ELF-1 (cell line): Measurements from ENCODE around the gene NPHS1.
A peak's percentile ranks its signal among the peaks of the same experiment; 100 is the strongest.
"Not testable (repeated sequence)": the region's sequence is repeated elsewhere in the genome, so short reads cannot be mapped to it uniquely, and the experiment has no call there.

ENCODE experiments used
- DNase-seq: peaks from one replicate; pipeline ENCODE4 v3.0.0-alpha.2; 2016; ENCODE audit warnings: low read depth, low spot score

NPHS1 gene

DNA sequence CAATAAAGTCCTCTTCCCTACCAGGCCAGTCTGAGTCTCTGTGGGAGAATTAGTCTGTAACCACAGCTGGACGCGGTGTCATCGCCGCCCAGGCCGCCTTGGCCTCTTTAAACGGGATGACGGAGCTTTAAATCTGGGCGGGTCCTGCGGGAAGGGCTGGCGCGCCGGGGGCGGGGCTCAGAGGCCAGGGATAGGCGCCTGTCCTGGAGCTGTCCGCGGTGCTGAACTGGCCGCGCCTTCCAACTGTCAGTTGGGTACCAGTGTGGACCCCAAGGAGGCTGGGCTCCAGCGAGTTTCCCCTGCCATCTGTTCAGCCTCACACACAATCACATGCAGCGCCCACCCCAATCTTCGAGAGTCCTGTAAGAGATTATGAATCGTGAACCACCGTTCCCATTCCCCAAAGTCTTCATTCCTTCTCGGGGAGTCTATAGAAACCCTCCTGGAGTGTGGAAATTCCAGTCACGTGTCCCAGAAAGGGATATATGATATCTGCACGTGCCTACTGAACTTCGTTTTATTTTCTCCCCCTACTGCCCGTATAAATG is 27.5 kb upstream of the NPHS1 start:
- DNase-seq: peak; percentile 95

- no peak for DNase-seq
Measured at GRCh38 chr19:35879068-35879467, 26.8 kb upstream of the NPHS1 start.

DNA sequence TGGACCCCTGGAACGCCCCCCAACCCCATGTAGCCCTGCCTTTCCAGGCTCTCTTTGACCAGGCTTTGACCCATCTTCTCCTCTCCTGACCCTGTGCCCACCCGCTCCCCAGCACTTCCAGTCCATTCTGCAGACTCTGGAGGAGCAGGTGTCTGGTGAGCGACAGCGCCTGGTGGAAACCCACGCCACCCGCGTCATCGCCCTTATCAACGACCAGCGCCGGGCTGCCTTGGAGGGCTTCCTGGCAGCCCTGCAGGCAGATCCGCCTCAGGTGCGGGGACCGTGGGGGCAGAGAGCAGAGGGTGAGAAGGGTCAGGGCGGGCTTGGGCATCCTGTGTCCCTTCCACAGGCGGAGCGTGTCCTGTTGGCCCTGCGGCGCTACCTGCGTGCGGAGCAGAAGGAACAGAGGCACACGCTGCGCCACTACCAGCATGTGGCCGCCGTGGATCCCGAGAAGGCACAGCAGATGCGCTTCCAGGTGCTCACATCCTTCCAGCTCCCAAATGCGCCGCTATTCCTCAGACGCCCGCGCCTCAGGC is 22.2 kb upstream of the NPHS1 start:
- no peak for DNase-seq

GRCh38 chr19:35872180-35872579 is 19.9 kb upstream of the NPHS1 start:
- no peak for DNase-seq

DNA sequence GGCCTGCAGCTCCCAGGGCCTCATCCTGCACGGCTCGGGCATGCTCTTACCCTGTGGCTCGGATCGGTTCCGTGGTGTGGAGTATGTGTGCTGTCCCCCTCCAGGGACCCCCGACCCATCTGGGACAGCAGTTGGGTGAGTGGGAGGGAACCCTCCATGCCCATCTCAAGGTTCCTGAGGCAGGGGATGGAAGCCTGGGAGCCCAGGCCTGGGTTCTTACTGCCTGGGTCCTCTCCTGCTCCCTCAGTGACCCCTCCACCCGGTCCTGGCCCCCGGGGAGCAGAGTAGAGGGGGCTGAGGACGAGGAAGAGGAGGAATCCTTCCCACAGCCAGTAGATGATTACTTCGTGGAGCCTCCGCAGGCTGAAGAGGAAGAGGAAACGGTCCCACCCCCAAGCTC is 19.3 kb upstream of the NPHS1 start:
- no peak for DNase-seq

DNA sequence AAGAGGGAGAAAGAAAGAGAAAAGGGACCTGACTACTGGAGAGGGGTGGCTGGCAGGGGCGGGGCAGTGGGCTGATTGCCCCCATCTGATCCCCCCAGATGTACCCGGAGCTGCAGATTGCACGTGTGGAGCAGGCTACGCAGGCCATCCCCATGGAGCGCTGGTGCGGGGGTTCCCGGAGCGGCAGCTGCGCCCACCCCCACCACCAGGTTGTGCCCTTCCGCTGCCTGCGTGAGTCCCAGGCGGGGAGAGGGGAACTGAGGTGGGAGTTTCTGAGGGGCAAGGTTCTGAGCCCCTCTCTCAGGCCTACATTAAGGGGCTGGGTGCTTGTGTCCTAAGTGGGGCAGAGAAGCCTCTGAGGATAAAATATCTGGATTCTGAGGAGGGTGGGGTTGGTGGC is 18.5 kb upstream of the NPHS1 start:
- DNase-seq: no peak

DNA sequence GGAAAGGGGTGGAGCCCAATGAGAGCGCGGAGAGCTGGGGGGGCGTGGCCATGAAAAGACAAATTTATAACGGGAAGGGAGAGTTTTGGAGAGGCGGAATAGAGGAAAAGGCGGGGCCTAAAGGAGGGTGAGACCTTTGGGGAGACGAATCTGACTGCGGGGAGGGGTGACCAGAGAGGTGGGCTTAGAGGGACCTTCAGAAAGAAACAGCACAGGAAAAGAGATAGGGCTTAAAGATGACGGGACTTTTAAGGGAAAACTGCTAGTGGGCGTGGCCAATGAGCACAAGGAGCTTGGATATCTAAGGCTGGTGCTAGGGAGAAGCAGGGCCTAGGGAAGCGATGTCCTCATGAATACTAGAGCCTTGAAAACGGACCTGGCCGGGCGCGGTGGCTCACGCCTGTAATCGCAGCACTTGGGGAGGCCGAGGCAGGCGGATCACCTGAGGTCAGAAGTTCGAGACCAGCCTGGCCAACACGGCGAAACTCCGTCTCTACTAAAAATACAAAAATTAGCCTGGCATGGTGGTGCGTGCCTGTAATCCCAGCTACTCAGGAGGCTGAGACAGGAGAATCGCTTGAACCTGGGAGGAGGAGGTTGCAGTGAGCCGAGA is 17.9 kb upstream of the NPHS1 start:
- not testable (repeated sequence) for DNase-seq

DNA sequence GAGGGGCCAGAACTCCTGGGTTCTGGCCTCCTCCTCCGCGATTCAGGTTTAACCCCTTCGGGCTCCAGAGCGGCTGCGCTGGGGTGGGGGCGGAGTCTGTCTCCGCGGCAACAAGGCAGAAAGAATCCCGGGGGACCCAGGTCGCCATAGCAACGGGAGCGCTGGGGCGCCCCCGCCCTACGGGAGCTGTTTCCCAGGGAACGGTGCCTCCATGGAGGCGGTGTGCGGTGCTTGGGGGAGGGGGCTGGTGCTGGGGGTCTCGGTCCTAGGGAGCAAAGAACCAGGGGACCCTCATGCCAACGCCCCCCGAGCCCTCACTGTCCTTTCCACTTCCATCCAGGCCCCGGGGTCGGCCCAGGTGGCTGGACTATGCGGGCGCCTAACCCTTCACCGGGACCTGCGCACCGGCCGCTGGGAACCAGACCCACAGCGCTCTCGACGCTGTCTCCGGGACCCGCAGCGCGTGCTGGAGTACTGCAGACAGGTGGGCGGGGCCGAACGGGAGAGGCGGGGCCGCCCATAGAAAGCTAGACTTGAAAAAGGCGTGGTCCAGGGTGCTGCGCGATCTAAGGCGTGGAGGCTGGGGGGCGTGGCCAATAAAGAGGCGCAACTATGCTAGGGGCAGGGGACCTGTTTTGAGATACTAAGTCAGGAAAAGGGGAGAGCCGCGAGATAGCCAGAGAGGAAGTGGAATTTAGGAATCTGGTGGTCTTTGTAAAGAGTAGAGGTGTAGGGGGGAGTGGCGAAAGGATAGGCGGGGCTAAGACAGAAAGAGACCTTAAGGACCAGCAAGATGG is 17.2 kb upstream of the NPHS1 start:
- DNase-seq: peak; percentile 98

GRCh38 chr19:35868823-35869326 is 16.6 kb upstream of the NPHS1 start:
- no peak for DNase-seq

GRCh38 chr19:35868172-35868822 is 16.0 kb upstream of the NPHS1 start, which contains the start of gene APLP1:
Gene APLP1 (plus strand): TSS chr19:35868574. CDS start chr19:35868637, 63 bp downstream.
- peak; percentile 37 for DNase-seq

DNA sequence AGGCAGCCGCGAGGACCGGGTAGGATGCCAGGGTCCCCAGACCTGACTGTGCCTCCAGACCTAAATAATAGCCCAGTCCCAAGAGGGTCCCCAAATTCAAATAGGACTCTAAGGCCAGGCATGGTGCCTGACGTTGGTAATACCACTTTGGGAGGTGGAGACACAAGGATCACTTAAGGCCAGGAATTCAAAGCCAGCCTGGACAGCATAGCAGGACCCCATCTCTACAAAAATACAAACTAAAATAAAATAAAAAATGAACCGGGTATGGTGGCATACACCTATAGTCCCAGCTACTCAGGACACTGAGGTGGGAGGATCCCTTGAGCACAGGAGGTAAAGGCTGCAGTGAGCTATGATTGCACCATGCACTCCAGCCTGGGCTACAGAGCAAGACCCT is 10.7 kb upstream of the NPHS1 start:
- no peak for DNase-seq

GRCh38 chr19:35862528-35862927 is 10.2 kb upstream of the NPHS1 start:
- DNase-seq: peak; percentile 45

- peak; percentile 32 for DNase-seq
Measured at GRCh38 chr19:35861640-35862160, 9.4 kb upstream of the NPHS1 start.

DNA sequence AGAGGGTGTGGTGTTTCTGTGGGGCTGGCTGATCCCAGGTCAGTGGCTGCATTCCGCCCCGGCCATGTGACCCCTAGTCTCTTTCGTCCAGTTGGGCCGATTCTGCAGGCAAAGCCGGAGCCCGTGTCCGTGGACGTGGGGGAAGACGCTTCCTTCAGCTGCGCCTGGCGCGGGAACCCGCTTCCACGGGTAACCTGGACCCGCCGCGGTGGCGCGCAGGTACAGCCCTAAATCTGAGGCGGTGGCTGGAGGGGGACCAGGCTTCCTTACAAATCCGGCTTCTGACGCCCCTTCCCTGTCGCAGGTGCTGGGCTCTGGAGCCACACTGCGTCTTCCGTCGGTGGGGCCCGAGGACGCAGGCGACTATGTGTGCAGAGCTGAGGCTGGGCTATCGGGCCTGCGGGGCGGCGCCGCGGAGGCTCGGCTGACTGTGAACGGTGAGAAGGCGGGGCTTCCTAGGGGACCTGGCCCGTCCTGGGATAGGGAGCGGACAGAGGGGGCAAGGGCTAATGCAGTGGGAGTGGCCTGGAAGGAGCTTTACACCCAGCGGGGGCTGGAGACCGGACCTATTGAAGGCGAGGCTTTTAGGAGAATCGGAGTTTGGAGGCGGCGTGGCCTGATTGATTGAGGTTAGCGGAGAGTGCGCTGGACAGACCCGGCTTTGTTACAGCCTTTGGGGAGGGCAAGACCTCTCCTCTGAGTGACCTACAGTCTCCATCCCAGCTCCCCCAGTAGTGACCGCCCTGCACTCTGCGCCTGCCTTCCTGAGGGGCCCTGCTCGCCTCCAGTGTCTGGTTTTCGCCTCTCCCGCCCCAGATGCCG is 8.7 kb upstream of the NPHS1 start:
- peak; percentile 96 for DNase-seq

DNA sequence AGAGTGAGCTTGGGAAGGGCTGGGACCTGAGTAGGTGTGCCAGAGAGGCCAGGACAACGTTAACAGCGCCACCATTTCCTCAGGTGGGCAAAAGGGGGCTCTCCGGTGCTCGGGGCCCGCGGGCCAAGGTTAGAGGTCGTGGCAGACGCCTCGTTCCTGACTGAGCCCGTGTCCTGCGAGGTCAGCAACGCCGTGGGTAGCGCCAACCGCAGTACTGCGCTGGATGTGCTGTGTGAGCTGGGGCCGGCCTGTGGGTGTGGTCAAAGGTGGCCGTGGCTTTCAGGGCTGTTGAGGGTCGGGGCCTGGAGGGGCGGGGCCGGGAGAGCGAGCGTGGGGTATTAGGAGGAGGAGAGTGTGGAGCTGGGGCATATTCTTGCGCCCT is 8.1 kb upstream of the NPHS1 start:
- DNase-seq: no peak

DNA sequence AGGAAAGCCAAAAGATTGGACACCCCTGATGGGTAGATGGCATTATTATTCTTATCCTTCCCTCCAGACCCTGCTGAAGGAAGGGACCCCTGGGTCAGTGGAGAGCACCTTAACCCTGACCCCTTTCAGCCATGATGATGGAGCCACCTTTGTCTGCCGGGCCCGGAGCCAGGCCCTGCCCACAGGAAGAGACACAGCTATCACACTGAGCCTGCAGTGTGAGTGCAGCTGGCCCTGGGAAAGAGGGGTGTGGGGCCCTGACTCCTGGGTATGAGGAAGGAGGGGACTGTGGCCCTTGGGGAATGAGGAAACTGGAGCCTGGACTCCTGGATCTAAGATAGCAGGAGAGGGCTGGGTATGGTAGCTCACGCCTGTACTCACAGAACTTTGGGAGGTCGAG is 7.1 kb upstream of the NPHS1 start:
- no peak for DNase-seq

- DNase-seq: no peak
Measured at GRCh38 chr19:35858311-35858710, 6.0 kb upstream of the NPHS1 start.

DNA sequence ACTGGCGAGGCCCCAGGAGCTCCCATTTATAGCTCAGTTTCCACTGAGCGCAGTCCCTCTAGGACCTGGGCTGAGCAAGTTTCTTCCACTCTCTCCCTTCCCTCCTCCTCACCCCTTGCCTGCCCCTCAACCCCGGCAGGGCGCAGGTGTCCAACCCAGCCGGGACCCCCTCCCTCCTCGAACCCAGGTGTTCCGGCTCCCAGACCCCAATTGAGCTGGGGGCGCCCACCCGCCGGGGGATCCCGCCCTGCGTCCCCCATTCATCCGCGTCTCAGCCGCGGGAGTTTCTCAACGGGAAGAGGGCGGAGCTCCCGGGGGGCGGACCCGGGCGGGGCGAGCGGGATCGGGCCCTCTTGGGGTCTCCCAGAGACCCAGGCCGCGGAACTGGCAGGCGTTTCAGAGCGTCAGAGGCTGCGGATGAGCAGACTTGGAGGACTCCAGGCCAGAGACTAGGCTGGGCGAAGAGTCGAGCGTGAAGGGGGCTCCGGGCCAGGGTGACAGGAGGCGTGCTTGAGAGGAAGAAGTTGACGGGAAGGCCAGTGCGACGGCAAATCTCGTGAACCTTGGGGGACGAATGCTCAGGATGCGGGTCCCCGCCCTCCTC is 4.3 kb upstream of the NPHS1 start, which contains the start of gene KIRREL2:
Gene KIRREL2, plus strand, starts transcription at position 366 of the 604 bp plus-strand sequence. Its CDS starts 209 bp downstream, at position 575.
- no peak for DNase-seq

- no peak for DNase-seq
Measured at GRCh38 chr19:35853038-35853756, 893 bp upstream of the NPHS1 start.
